HepG2 (cell line): ENCODE data around the gene STX10. TPM values are rescaled to one million over a fixed set of nuclear protein-coding genes. Genes with fewer than 3 reads are reported as not detected.

Source experiments
- NFATC3 ChIP-seq: sonication (generic); formaldehyde crosslinking; IDR thresholded peaks from 2 replicates; pipeline ENCODE4 v1.5.1; 2020; ENCODE audit warnings: mild to moderate bottlenecking, missing genetic modification reagents
- PPARG ChIP-seq: conservative IDR thresholded peaks from 2 replicates; pipeline ENCODE4 v1.6.1; 2016; ENCODE audit warnings: missing biosample characterization, missing genetic modification reagents
- RAD21 ChIP-seq: fragments of 450-650 bp; formaldehyde crosslinking; IDR thresholded peaks from 2 replicates; pipeline ENCODE4 v1.5.0; 2020; ENCODE audit warnings: mild to moderate bottlenecking
- SP4 ChIP-seq: sonication (generic); formaldehyde crosslinking; IDR thresholded peaks from 2 replicates; pipeline ENCODE4 v1.8.1; 2023; ENCODE audit warnings: mild to moderate bottlenecking, missing genetic modification reagents
- ZFX ChIP-seq: sonication (generic); formaldehyde crosslinking; IDR thresholded peaks from 2 replicates; pipeline ENCODE4 v1.4.0; 2020; ENCODE audit warnings: mild to moderate bottlenecking, low read depth, missing genetic modification reagents, moderate library complexity
- ZNF230 ChIP-seq: sonication (generic); formaldehyde crosslinking; IDR thresholded peaks from 2 replicates; pipeline ENCODE4 v1.4.0; 2020; ENCODE audit warnings: mild to moderate bottlenecking, missing genetic modification reagents
- ZNF749 ChIP-seq: sonication (generic); formaldehyde crosslinking; IDR thresholded peaks from 2 replicates; pipeline ENCODE4 v1.8.0; 2022; ENCODE audit warnings: mild to moderate bottlenecking, missing genetic modification reagents, moderate library complexity, borderline replicate concordance
- ZSCAN22 ChIP-seq: sonication (generic); formaldehyde crosslinking; IDR thresholded peaks from 2 replicates; pipeline ENCODE4 v1.4.0; 2020; ENCODE audit warnings: mild to moderate bottlenecking, missing genetic modification reagents
- ZSCAN25 ChIP-seq: sonication (generic); formaldehyde crosslinking; IDR thresholded peaks from 2 replicates; pipeline ENCODE4 v1.8.0; 2022; ENCODE audit warnings: mild to moderate bottlenecking, missing genetic modification reagents
- polyA plus RNA-seq, 8 experiments: library from polyadenylated mRNA; depleted of rRNA in 3 of 8; stranded (reverse) in 7 of 8; unstranded in 1 of 8; fragments of >200 nt; fragmentation: Illumina TruSeq in 4 of 8; extraction: Trizol in 4 of 8; gene quantifications; 2 replicates each; pipeline versions ENCODE4 v1.2.1 to v1.2.3, GENCODE V29; 2011 to 2016; ENCODE audit warnings: low read depth in 4 of 8, missing spikeins in 1 of 8, mixed read lengths in 1 of 8; ENCODE audit not compliant: insufficient read depth in 1 of 8
- total RNA-seq, 5 experiments: library from RNA; depleted of rRNA; stranded (reverse); fragments of >200 nt; fragmentation: Illumina TruSeq; extraction: Trizol; gene quantifications; 2 replicates each; pipeline ENCODE4 v1.2.3, GENCODE V29; 2016; ENCODE audit warnings: low read depth in 1 of 5
- TF ChIP-seq, protein P1 (sequence below): sonication (generic); formaldehyde crosslinking; IDR thresholded peaks from 2 replicates; pipeline ENCODE4 v1.8.1; 2023; ENCODE audit warnings: mild to moderate bottlenecking, missing genetic modification reagents
- TF ChIP-seq, protein P2 (sequence below): sonication (generic); formaldehyde crosslinking; conservative IDR thresholded peaks from 2 replicates; pipeline ENCODE4 v1.8.0; 2022; ENCODE audit warnings: missing genetic modification reagents
- TF ChIP-seq, protein P3 (sequence below): sonication (generic); formaldehyde crosslinking; IDR thresholded peaks from 2 replicates; pipeline ENCODE4 v1.9.0; 2022; ENCODE audit warnings: low read depth, missing genetic modification reagents
- TF ChIP-seq, protein P4 (sequence below): sonication (generic); formaldehyde crosslinking; IDR thresholded peaks from 2 replicates; pipeline ENCODE4 v1.4.0; 2020; ENCODE audit warnings: missing genetic modification reagents
- TF ChIP-seq, protein P5 (sequence below): sonication (generic); formaldehyde crosslinking; conservative IDR thresholded peaks from 2 replicates; pipeline ENCODE4 v1.4.0; 2020; ENCODE audit warnings: missing genetic modification reagents
- TF ChIP-seq, protein P6 (sequence below): sonication (generic); formaldehyde crosslinking; IDR thresholded peaks from 2 replicates; pipeline ENCODE4 v1.8.1; 2022; ENCODE audit warnings: mild to moderate bottlenecking, missing genetic modification reagents

The STX10 gene
- total and polyA plus RNA-seq, 2 of the 13 experiments (the other 11 are each of a cell fraction or from before 2014, with no cell fraction given): 47.9 to 66.4 TPM

DNA sequence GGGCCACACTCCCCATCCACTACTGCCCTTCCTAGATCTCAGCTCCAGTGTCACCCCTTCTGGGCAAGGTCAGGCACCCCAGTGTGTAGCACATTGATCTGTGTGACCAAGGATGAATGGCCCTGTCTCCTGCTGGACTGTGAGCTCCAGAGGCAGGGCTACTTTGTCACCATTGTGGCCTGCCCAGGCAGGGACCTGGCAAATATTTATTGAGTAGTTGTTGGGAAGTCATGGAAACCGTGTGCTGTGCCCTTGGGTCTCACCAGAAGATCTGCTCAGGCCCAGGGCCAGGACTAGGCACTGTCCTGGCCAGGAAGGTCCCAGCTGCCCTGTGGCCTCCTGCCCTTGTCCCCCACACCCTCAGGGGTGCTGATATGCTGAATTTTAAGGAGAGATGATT, 21.6 kb downstream of the STX10 start (continued):
- TF ChIP-seq, protein P1, sequence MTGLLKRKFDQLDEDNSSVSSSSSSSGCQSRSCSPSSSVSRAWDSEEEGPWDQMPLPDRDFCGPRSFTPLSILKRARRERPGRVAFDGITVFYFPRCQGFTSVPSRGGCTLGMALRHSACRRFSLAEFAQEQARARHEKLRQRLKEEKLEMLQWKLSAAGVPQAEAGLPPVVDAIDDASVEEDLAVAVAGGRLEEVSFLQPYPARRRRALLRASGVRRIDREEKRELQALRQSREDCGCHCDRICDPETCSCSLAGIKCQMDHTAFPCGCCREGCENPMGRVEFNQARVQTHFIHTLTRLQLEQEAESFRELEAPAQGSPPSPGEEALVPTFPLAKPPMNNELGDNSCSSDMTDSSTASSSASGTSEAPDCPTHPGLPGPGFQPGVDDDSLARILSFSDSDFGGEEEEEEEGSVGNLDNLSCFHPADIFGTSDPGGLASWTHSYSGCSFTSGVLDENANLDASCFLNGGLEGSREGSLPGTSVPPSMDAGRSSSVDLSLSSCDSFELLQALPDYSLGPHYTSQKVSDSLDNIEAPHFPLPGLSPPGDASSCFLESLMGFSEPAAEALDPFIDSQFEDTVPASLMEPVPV (CRISPR knock-in tag): no peak
- TF ChIP-seq ZFX (CRISPR knock-in tag) (peak; percentile 83; the same call in 1 of the 2 replicates), ZSCAN25 (CRISPR knock-in tag) (peak; percentile 68), ZSCAN22 (CRISPR knock-in tag) (no peak), NFATC3 (no peak), SP4 (CRISPR knock-in tag) (0 out of 2 replicates have a peak, but pooled peaks have one; percentile 55), RAD21 (CRISPR knock-in tag) (0 out of 2 replicates have a peak, but pooled peaks have one; percentile 38), PPARG (CRISPR knock-in tag) (no peak), ZNF230 (CRISPR knock-in tag) (no peak), ZNF749 (CRISPR knock-in tag) (no peak)
- TF ChIP-seq, protein P2, sequence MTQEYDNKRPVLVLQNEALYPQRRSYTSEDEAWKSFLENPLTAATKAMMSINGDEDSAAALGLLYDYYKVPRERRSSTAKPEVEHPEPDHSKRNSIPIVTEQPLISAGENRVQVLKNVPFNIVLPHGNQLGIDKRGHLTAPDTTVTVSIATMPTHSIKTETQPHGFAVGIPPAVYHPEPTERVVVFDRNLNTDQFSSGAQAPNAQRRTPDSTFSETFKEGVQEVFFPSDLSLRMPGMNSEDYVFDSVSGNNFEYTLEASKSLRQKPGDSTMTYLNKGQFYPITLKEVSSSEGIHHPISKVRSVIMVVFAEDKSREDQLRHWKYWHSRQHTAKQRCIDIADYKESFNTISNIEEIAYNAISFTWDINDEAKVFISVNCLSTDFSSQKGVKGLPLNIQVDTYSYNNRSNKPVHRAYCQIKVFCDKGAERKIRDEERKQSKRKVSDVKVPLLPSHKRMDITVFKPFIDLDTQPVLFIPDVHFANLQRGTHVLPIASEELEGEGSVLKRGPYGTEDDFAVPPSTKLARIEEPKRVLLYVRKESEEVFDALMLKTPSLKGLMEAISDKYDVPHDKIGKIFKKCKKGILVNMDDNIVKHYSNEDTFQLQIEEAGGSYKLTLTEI (CRISPR knock-in tag): no peak
- TF ChIP-seq, protein P3, sequence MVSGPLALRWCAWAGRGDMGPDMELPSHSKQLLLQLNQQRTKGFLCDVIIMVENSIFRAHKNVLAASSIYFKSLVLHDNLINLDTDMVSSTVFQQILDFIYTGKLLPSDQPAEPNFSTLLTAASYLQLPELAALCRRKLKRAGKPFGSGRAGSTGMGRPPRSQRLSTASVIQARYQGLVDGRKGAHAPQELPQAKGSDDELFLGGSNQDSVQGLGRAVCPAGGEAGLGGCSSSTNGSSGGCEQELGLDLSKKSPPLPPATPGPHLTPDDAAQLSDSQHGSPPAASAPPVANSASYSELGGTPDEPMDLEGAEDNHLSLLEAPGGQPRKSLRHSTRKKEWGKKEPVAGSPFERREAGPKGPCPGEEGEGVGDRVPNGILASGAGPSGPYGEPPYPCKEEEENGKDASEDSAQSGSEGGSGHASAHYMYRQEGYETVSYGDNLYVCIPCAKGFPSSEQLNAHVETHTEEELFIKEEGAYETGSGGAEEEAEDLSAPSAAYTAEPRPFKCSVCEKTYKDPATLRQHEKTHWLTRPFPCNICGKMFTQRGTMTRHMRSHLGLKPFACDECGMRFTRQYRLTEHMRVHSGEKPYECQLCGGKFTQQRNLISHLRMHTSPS (CRISPR knock-in tag): peak; percentile 90; the same call in 1 of the 2 replicates
- TF ChIP-seq, protein P4, sequence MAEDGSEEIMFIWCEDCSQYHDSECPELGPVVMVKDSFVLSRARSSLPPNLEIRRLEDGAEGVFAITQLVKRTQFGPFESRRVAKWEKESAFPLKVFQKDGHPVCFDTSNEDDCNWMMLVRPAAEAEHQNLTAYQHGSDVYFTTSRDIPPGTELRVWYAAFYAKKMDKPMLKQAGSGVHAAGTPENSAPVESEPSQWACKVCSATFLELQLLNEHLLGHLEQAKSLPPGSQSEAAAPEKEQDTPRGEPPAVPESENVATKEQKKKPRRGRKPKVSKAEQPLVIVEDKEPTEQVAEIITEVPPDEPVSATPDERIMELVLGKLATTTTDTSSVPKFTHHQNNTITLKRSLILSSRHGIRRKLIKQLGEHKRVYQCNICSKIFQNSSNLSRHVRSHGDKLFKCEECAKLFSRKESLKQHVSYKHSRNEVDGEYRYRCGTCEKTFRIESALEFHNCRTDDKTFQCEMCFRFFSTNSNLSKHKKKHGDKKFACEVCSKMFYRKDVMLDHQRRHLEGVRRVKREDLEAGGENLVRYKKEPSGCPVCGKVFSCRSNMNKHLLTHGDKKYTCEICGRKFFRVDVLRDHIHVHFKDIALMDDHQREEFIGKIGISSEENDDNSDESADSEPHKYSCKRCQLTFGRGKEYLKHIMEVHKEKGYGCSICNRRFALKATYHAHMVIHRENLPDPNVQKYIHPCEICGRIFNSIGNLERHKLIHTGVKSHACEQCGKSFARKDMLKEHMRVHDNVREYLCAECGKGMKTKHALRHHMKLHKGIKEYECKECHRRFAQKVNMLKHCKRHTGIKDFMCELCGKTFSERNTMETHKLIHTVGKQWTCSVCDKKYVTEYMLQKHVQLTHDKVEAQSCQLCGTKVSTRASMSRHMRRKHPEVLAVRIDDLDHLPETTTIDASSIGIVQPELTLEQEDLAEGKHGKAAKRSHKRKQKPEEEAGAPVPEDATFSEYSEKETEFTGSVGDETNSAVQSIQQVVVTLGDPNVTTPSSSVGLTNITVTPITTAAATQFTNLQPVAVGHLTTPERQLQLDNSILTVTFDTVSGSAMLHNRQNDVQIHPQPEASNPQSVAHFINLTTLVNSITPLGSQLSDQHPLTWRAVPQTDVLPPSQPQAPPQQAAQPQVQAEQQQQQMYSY: no peak
- TF ChIP-seq, protein P5, sequence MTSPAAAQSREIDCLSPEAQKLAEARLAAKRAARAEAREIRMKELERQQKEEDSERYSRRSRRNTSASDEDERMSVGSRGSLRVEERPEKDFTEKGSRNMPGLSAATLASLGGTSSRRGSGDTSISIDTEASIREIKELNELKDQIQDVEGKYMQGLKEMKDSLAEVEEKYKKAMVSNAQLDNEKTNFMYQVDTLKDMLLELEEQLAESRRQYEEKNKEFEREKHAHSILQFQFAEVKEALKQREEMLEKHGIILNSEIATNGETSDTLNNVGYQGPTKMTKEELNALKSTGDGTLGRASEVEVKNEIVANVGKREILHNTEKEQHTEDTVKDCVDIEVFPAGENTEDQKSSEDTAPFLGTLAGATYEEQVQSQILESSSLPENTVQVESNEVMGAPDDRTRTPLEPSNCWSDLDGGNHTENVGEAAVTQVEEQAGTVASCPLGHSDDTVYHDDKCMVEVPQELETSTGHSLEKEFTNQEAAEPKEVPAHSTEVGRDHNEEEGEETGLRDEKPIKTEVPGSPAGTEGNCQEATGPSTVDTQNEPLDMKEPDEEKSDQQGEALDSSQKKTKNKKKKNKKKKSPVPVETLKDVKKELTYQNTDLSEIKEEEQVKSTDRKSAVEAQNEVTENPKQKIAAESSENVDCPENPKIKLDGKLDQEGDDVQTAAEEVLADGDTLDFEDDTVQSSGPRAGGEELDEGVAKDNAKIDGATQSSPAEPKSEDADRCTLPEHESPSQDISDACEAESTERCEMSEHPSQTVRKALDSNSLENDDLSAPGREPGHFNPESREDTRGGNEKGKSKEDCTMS (CRISPR knock-in tag): no peak
- TF ChIP-seq, protein P6, sequence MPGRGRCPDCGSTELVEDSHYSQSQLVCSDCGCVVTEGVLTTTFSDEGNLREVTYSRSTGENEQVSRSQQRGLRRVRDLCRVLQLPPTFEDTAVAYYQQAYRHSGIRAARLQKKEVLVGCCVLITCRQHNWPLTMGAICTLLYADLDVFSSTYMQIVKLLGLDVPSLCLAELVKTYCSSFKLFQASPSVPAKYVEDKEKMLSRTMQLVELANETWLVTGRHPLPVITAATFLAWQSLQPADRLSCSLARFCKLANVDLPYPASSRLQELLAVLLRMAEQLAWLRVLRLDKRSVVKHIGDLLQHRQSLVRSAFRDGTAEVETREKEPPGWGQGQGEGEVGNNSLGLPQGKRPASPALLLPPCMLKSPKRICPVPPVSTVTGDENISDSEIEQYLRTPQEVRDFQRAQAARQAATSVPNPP (CRISPR knock-in tag): no peak
